ENCODE measurements around the gene CAPZB. TPM values are rescaled to one million over a fixed set of nuclear protein-coding genes. Genes with fewer than 3 reads are reported as not detected.

CAPZB gene
- polyA plus RNA-seq, 3 donors = 290 to 504 (median 407) TPM

DNA sequence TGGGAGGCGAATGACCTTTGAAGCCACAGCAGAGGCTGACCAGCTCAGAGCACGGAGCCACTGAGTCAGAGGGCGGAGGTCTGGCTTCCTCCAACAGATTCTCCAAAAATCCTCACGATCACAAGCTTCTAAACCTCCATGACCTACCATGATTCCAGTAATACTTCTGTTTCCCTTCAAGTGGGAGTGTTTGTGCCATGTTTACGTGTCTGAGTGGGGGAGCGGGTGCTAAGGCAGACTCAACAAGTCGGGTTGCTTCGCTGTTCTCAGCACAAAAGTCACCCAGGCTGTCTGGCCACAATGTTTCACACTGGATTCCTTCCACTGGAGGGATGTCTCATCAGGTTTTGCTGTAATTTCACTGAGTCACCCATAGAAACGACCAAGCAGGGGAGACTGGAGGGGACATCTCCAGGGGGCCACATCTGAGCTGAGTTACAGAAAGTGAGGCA, 87.0 kb downstream of the CAPZB start:
- no peak overlapping the region for H3K4me2 ChIP-seq (replicated peaks; ENCODE audit: extremely low read depth, low read length, poor library complexity, severe bottlenecking)
- Mint-ChIP-seq H3K4me3 (no peak overlapping the region), H3K36me3 (peaks cover 46 to 63% of the 10 kb centered on the region in 2 donors), H3K4me1 (peaks cover 3% of the 10 kb centered on the region), H3K27me3 (ENCODE audit: low read depth in 3 of 3) (peaks cover 0 to 2% (median 0%) of the 10 kb centered on the region in 3 donors), H3K27ac (peak overlapping the region in 2 of 7 donors; percentile 33 to 78), H3K9me3 (no peaks in the 10 kb centered on the region)
- intact Hi-C loops (cut with micrococcal nuclease) = no loop called here
- H3K27ac ChIP-seq (ENCODE audit: low read depth in 1 of 2, low read length in 2 of 2) = peak overlapping the region in 1 of 2 donors; percentile 36
- peaks cover 100% of the 10 kb centered on the region for H4K20me1 ChIP-seq (ENCODE audit: insufficient read depth, low read length)
- H3K36me3 ChIP-seq (replicated peaks in 1 of 2; ENCODE audit: control insufficient read depth in 1 of 2, insufficient read depth in 2 of 2, low read length in 2 of 2) = peaks cover 15 to 91% of the 10 kb centered on the region in 2 donors
- H3K9me3 ChIP-seq (replicated peaks in 1 of 2; ENCODE audit: control insufficient read depth in 1 of 2, insufficient read depth in 1 of 2, low read length in 2 of 2) = no peaks in the 10 kb centered on the region
- H2AFZ ChIP-seq (ENCODE audit: insufficient read depth, low read depth, low read length, poor library complexity, severe bottlenecking) = no peak overlapping the region
- no peak for DNase-seq
- WGBS (ENCODE audit: insufficient coverage) = 93% methylated on average over 6 of the region's 9 CpGs
- H3K4me1 ChIP-seq (ENCODE audit: control insufficient read depth in 1 of 2, insufficient read depth in 2 of 2, low read length in 2 of 2) = no peaks in the 10 kb centered on the region
- no peaks in the 10 kb centered on the region for H3K27me3 ChIP-seq (ENCODE audit: control insufficient read depth in 2 of 2, insufficient read depth in 2 of 2, low read length in 2 of 2)
- no peak overlapping the region for H3K4me3 ChIP-seq (replicated peaks in 1 of 3; ENCODE audit: low read depth in 2 of 3, low read length in 3 of 3)
- peaks cover 92% of the 10 kb centered on the region for H3K79me2 ChIP-seq (ENCODE audit: insufficient read depth, low read length)
- TF ChIP-seq CTCF (IDR thresholded peaks at IDR 0.05) = no peak
- no peak overlapping the region for H3K9ac ChIP-seq (ENCODE audit: insufficient read depth, low read length, poor library complexity, severe bottlenecking)

- WGBS (ENCODE audit: insufficient coverage) = 98% methylated on average over 6 of the region's 13 CpGs
- Histone ChIP-seq H3K4me3 (replicated peaks in 1 of 3; ENCODE audit: low read depth in 2 of 3, low read length in 3 of 3) (no peak overlapping the region), H3K4me2 (replicated peaks; ENCODE audit: extremely low read depth, low read length, poor library complexity, severe bottlenecking) (no peak overlapping the region), H2AFZ (ENCODE audit: insufficient read depth, low read depth, low read length, poor library complexity, severe bottlenecking) (no peak overlapping the region), H3K36me3 (replicated peaks in 1 of 2; ENCODE audit: control insufficient read depth in 1 of 2, insufficient read depth in 2 of 2, low read length in 2 of 2) (peaks cover 12 to 83% of the 10 kb centered on the region in 2 donors), H3K79me2 (ENCODE audit: insufficient read depth, low read length) (peaks cover 95% of the 10 kb centered on the region), H3K9me3 (replicated peaks in 1 of 2; ENCODE audit: control insufficient read depth in 1 of 2, insufficient read depth in 1 of 2, low read length in 2 of 2) (no peaks in the 10 kb centered on the region), H4K20me1 (ENCODE audit: insufficient read depth, low read length) (peaks cover 100% of the 10 kb centered on the region), H3K9ac (ENCODE audit: insufficient read depth, low read length, poor library complexity, severe bottlenecking) (no peak overlapping the region), H3K27ac (ENCODE audit: low read depth in 1 of 2, low read length in 2 of 2) (peak overlapping the region in 1 of 2 donors; percentile 36), H3K4me1 (ENCODE audit: control insufficient read depth in 1 of 2, insufficient read depth in 2 of 2, low read length in 2 of 2) (no peaks in the 10 kb centered on the region), H3K27me3 (ENCODE audit: control insufficient read depth in 2 of 2, insufficient read depth in 2 of 2, low read length in 2 of 2) (no peaks in the 10 kb centered on the region)
- Mint-ChIP-seq H3K4me3 (no peak overlapping the region), H3K27ac (peak overlapping the region in 5 of 7 donors; percentile 5 to 62 (median 23)), H3K36me3 (peaks cover 38 to 57% of the 10 kb centered on the region in 2 donors), H3K27me3 (ENCODE audit: low read depth in 3 of 3) (no peaks in the 10 kb centered on the region), H3K4me1 (peaks cover 12% of the 10 kb centered on the region), H3K9me3 (no peaks in the 10 kb centered on the region)
- DNase-seq = no peak
- no peak for TF ChIP-seq CTCF (IDR thresholded peaks at IDR 0.05)
- intact Hi-C loops (cut with micrococcal nuclease) = no loop called here
Measured at GRCh38 chr1:19397217-19397945, 88.0 kb downstream of the CAPZB start.

All from CD14-positive monocyte (primary cell).